A673 (cell line): Measurements from ENCODE around the gene ESR2. TPM values are rescaled to one million over a fixed set of nuclear protein-coding genes. Genes with fewer than 3 reads are reported as not detected.

Experiments used
- BruUV-seq: library from RNA; stranded (reverse); fragments of 400-500 nt; replicated peaks from 2 replicates; lab custom pipeline; 2021; lab: Mats Ljungman, UMichigan
- CTCF ChIA-PET: fragments of 300-600 bp; sonication (Branson Sonifier 250); formaldehyde crosslinking; loops from one replicate; lab custom pipeline; 2022; ENCODE audit warnings: antibody characterized with exemption; lab: Charles Lee
- POLR2A ChIA-PET: fragments of 300-600 bp; sonication (Branson Sonifier 250); formaldehyde crosslinking; loops from one replicate; lab custom pipeline; 2022; ENCODE audit warnings: antibody characterized with exemption; ENCODE audit not compliant: low non-redundant PET; lab: Charles Lee
- DNase-seq: peaks from one replicate; pipeline ENCODE4 v3.0.0-alpha.2; 2015; ENCODE audit warnings: low spot score
- H3K27ac ChIP-seq: fragments of 200-600 bp; sonication (generic); 2 replicates; pipeline ENCODE4 v1.5.1; 2016; ENCODE audit warnings: mixed run types, low read depth, mild to moderate bottlenecking, mixed read lengths, antibody characterized with exemption, low read length; ENCODE audit not compliant: poor library complexity, severe bottlenecking
- H3K27me3 ChIP-seq: fragments of 200-600 bp; sonication (generic); replicated peaks from 2 replicates; pipeline ENCODE4 v1.6.1; 2017; ENCODE audit warnings: mixed run types, low read depth, mild to moderate bottlenecking, mixed read lengths, antibody characterized with exemption, low read length; ENCODE audit not compliant: insufficient read depth, poor library complexity
- H3K36me3 ChIP-seq: fragments of 200-600 bp; sonication (generic); 2 replicates; pipeline ENCODE4 v1.6.1; 2016; ENCODE audit warnings: mixed run types, mild to moderate bottlenecking, mixed read lengths, antibody characterized with exemption, low read length; ENCODE audit not compliant: insufficient read depth, poor library complexity, severe bottlenecking
- H3K4me1 ChIP-seq: fragments of 200-600 bp; sonication (generic); 2 replicates; pipeline ENCODE4 v1.6.1; 2017; ENCODE audit warnings: mixed run types, mild to moderate bottlenecking, mixed read lengths, antibody characterized with exemption, low read length; ENCODE audit not compliant: insufficient read depth, poor library complexity, severe bottlenecking
- H3K4me3 ChIP-seq: fragments of 200-600 bp; sonication (generic); 2 replicates; pipeline ENCODE4 v1.5.1; 2016; ENCODE audit warnings: low read depth, mixed run types, mild to moderate bottlenecking, mixed read lengths, low read length; ENCODE audit not compliant: poor library complexity, severe bottlenecking
- H3K9me3 ChIP-seq: fragments of 200-600 bp; sonication (generic); 2 replicates; pipeline ENCODE4 v1.6.1; 2016; ENCODE audit warnings: mixed run types, low read depth, mild to moderate bottlenecking, mixed read lengths, antibody characterized with exemption, low read length; ENCODE audit not compliant: poor library complexity, severe bottlenecking
- CTCF ChIP-seq: fragments of 300-800, 200-600 bp; sonication (generic); conservative IDR thresholded peaks from 2 replicates; pipeline ENCODE4 v1.5.1; 2017; ENCODE audit warnings: low read depth, mild to moderate bottlenecking, antibody characterized with exemption, low read length, moderate library complexity, mixed read lengths
- EZH2 ChIP-seq: fragments of 200-600 bp; sonication (generic); IDR thresholded peaks from 2 replicates; pipeline ENCODE4 v1.6.1; 2017; ENCODE audit warnings: borderline replicate concordance, low read depth, mild to moderate bottlenecking, mixed read lengths, antibody characterized with exemption, low read length; ENCODE audit not compliant: poor library complexity, severe bottlenecking
- intact Hi-C: fragments of 100-400 bp; cut with micrococcal nuclease; formaldehyde crosslinking; loops from one replicate; pipeline ENCODE4 v1.10.0; 2022; ENCODE audit not compliant: unreplicated experiment
- total RNA-seq: library from RNA; stranded (reverse); gene quantifications from 2 replicates; pipeline ENCODE4 v1.2.3, GENCODE V29; 2021

The ESR2 gene
- total RNA-seq, 1 experiment from 2014 or later = 0.71 TPM

GRCh38 chr14:64059454-64060198 is 234.5 kb downstream of the ESR2 start:
- Histone ChIP-seq H3K4me1 (no peaks in the 10 kb centered on the region), H3K9me3 (no peaks in the 10 kb centered on the region), H3K27me3 (no peaks in the 10 kb centered on the region), H3K4me3 (no peak overlapping the region), H3K27ac (no peak overlapping the region), H3K36me3 (no peaks in the 10 kb centered on the region)
- POLR2A ChIA-PET = no interaction called here
- DNase-seq = no peak
- intact Hi-C loops = no loop called here
- no TSS peak for BruUV-seq
- TF ChIP-seq EZH2 (no peak), CTCF (no peak)
- CTCF ChIA-PET = no interaction called here

DNA sequence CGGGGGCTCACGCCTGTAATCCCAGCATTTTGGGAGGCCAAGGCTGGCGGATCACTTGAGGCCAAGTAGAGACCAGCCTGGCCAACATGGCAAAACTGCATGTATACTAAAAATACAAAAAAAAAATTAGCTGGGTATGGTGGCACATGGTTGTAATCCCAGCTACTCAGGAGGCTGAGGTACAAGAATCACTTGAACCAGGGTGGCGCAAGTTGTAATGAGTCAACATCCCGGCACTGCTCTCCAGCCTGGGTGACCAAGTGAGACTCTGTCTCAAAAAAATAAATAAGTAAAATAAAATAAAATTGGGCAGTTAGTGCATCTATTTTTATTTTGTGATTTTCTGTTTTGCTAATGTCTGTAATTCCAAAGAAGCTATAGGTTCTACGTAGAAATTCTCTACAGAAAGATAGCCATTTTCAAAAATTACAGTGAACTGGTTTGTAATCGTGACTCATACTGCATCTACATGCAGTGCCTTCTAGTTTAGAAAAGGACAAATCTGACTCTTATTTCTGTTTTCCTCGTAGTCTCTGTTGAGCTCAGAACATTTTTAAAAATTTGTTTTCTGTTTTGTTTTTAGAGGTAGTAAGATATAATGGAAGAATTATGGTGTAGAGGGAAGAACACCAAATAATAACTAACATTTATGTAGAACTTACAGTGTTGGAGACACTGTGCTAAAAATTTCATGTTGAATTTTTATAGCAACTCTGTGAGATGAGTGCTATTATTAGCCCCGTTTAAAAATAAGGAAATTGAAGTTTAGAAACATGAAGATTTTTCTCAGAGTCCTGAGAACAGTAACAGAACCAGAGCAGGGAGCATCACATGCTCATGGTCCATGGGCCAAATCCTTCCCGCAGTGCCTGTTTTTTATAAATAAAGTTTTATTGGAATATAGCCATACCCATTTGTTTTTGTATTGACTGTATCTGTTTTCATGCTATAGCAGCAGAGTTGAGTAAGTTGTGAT is 240.2 kb downstream of the ESR2 start:
- Histone ChIP-seq H3K36me3 (peaks cover 5% of the 10 kb centered on the region), H3K4me3 (no peak overlapping the region), H3K27me3 (no peaks in the 10 kb centered on the region), H3K9me3 (no peaks in the 10 kb centered on the region), H3K27ac (no peak overlapping the region), H3K4me1 (no peaks in the 10 kb centered on the region)
- no peak for TF ChIP-seq EZH2
- no peak for TF ChIP-seq CTCF
- no peak for DNase-seq
- BruUV-seq = no TSS peak
- ChIA-PET CTCF (no interaction called here), POLR2A (no interaction called here)
- intact Hi-C loops = no loop called here

DNA sequence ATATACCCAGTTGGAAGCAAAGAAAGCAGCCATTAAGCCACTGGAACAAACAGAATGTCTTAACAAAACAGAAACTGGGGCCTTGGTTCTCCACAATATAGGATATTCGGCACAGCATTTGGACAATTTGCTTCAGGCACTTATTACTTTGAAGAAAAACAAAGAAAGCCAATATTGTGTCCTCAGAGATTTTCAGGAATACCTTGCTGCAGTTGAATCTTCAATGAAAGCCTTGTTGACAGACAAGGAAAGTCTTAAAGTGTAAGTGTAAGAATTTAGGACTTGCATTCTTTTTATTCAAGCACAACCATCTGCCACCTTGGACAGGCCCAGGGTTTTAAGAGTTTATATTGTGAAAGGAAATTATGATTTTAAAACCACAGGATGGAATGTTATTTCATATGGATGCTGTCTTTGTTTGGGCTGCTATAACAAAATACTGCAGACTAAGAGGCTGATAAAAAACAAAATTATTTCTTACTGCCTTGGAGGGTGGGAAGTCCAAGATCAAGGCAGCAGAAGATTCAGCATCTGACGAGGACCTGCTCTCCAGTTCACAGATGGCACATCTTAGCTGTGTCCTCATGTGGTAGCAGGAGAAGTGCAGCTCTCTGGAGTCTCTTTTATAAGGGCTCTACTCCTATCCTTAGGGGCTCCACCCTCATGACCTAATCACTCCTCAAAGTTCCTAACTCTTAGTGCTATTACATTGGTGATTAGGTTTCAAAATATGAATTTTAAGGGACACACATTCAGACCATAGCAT is 244.4 kb downstream of the ESR2 start:
- TF ChIP-seq EZH2 (no peak), CTCF (no peak)
- no peaks in the 10 kb centered on the region for H3K4me1 ChIP-seq
- no peak overlapping the region for H3K27ac ChIP-seq
- H3K27me3 ChIP-seq = no peaks in the 10 kb centered on the region
- DNase-seq = no peak
- H3K9me3 ChIP-seq = no peaks in the 10 kb centered on the region
- H3K4me3 ChIP-seq = no peak overlapping the region
- H3K36me3 ChIP-seq = peaks cover 5% of the 10 kb centered on the region
- BruUV-seq = no TSS peak
- ChIA-PET CTCF (no interaction called here), POLR2A (no interaction called here)
- intact Hi-C loops = no loop called here
